IMR-90 (cell line): ENCODE measurements around the gene TNS2. TPM values are rescaled to one million over a fixed set of nuclear protein-coding genes. Genes with fewer than 3 reads are reported as not detected.

Experiments used
- ATAC-seq: fragments of 200-7000 bp; cut with Tn5 transposase; 2 replicates; pipeline ENCODE4 v1.9.1; 2020; ENCODE audit warnings: low read depth, mild to moderate bottlenecking, moderate library complexity
- BruUV-seq: library from RNA; stranded (reverse); fragments of 400-500 nt; replicated peaks from 2 replicates; lab custom pipeline; 2021; lab: Mats Ljungman, UMichigan
- CTCF ChIA-PET: fragments of 300-600 bp; formaldehyde crosslinking; extraction: SDS; loops from one replicate; lab custom pipeline; 2021; ENCODE audit warnings: antibody characterized with exemption; lab: Yijun Ruan, JAX
- POLR2A ChIA-PET: fragments of 300-600 bp; sonication (Branson Sonifier 250); formaldehyde crosslinking; loops from one replicate; lab custom pipeline; 2022; ENCODE audit warnings: antibody characterized with exemption; ENCODE audit not compliant: unreplicated experiment; lab: Charles Lee
- DNase-seq: peaks from one replicate; pipeline ENCODE4 v3.0.0; 2013
- H2AFZ ChIP-seq: replicated peaks from 2 replicates; pipeline ENCODE3; 2013; ENCODE audit warnings: low read length, mild to moderate bottlenecking; ENCODE audit not compliant: poor library complexity
- H2AK5ac ChIP-seq: 2 replicates; pipeline ENCODE4 v1.6.1; 2013; ENCODE audit warnings: low read depth, low read length, inconsistent platforms
- H2AK9ac ChIP-seq: replicated peaks from 2 replicates; pipeline ENCODE3; 2013; ENCODE audit warnings: mild to moderate bottlenecking, low read depth, low read length, moderate library complexity; ENCODE audit not compliant: poor library complexity
- H2BK120ac ChIP-seq: 2 replicates; pipeline ENCODE4 v1.6.1; 2013; ENCODE audit warnings: low read depth, low read length, inconsistent platforms
- H2BK15ac ChIP-seq: 3 replicates; pipeline ENCODE4 v1.6.1; 2013; ENCODE audit warnings: low read depth, low read length, inconsistent platforms
- H2BK20ac ChIP-seq: 2 replicates; pipeline ENCODE4 v1.6.1; 2013; ENCODE audit warnings: low read depth, mild to moderate bottlenecking, inconsistent platforms, low read length, moderate library complexity
- H2BK5ac ChIP-seq: 2 replicates; pipeline ENCODE4 v1.6.1; 2013; ENCODE audit warnings: mild to moderate bottlenecking, low read depth, low read length, inconsistent platforms; ENCODE audit not compliant: poor library complexity, severe bottlenecking
- H3K14ac ChIP-seq: replicated peaks from 2 replicates; pipeline ENCODE4 v1.6.1; 2013; ENCODE audit warnings: low read depth, low read length, inconsistent platforms
- H3K18ac ChIP-seq: 2 replicates; pipeline ENCODE4 v1.6.1; 2013; ENCODE audit warnings: low read depth, low read length, control low read depth
- H3K23ac ChIP-seq: 2 replicates; pipeline ENCODE4 v1.6.1; 2013; ENCODE audit warnings: low read depth, low read length, inconsistent platforms
- H3K27ac ChIP-seq: 2 replicates; pipeline ENCODE4 v1.5.1; 2013; ENCODE audit warnings: mild to moderate bottlenecking, control low read depth, low read length; ENCODE audit not compliant: insufficient read depth
- H3K27me3 ChIP-seq: 2 replicates; pipeline ENCODE4 v1.6.1; 2013; ENCODE audit warnings: low read length; ENCODE audit not compliant: control insufficient read depth, insufficient read depth
- H3K36me3 ChIP-seq: 2 replicates; pipeline ENCODE4 v1.6.1; 2013; ENCODE audit warnings: low read length, mixed read lengths; ENCODE audit not compliant: control insufficient read depth, insufficient read depth
- H3K4ac ChIP-seq: 2 replicates; pipeline ENCODE4 v1.6.1; 2013; ENCODE audit warnings: low read depth, low read length, inconsistent platforms
- H3K4me1 ChIP-seq: 2 replicates; pipeline ENCODE4 v1.6.1; 2013; ENCODE audit warnings: low read length, mixed read lengths; ENCODE audit not compliant: control insufficient read depth, insufficient read depth
- H3K4me2 ChIP-seq: 2 replicates; pipeline ENCODE4 v1.6.1; 2013; ENCODE audit warnings: low read depth, mild to moderate bottlenecking, control low read depth, low read length, moderate library complexity
- H3K4me3 ChIP-seq: 2 replicates; pipeline ENCODE4 v1.5.1; 2013; ENCODE audit warnings: low read depth, mild to moderate bottlenecking, control low read depth, low read length, moderate library complexity; ENCODE audit not compliant: insufficient read depth
- H3K56ac ChIP-seq: 2 replicates; pipeline ENCODE4 v1.6.1; 2013; ENCODE audit warnings: low read length, inconsistent platforms; ENCODE audit not compliant: insufficient read depth; ENCODE audit errors: extremely low read depth
- H3K79me1 ChIP-seq, 2 experiments: 2 replicates each; pipeline ENCODE4 v1.6.1; 2013; ENCODE audit warnings: low read length in 2 of 2, inconsistent platforms in 1 of 2, low read depth in 1 of 2
- H3K9ac ChIP-seq: 2 replicates; pipeline ENCODE4 v1.6.1; 2013; ENCODE audit warnings: low read depth, low read length, control low read depth
- H3K9me1 ChIP-seq: 2 replicates; pipeline ENCODE4 v1.6.1; 2013; ENCODE audit warnings: low read length, inconsistent platforms; ENCODE audit not compliant: insufficient read depth
- H3K9me3 ChIP-seq: 2 replicates; pipeline ENCODE4 v1.6.1; 2013; ENCODE audit warnings: low read length; ENCODE audit not compliant: control insufficient read depth, insufficient read depth
- H4K20me1 ChIP-seq: 2 replicates; pipeline ENCODE4 v1.6.1; 2013; ENCODE audit warnings: low read length, inconsistent platforms; ENCODE audit not compliant: insufficient read depth
- H4K5ac ChIP-seq: 2 replicates; pipeline ENCODE4 v1.6.1; 2013; ENCODE audit warnings: mild to moderate bottlenecking, low read depth, low read length, control low read depth
- H4K8ac ChIP-seq, 2 experiments: 2 replicates each; pipeline ENCODE4 v1.6.1; 2013; ENCODE audit warnings: low read depth in 2 of 2, low read length in 2 of 2, control low read depth in 1 of 2, inconsistent platforms in 1 of 2
- H4K91ac ChIP-seq: 2 replicates; pipeline ENCODE4 v1.6.1; 2013; ENCODE audit warnings: low read depth, low read length, inconsistent platforms; ENCODE audit not compliant: insufficient read depth
- BHLHE40 ChIP-seq: fragments of 150-350 bp; IDR thresholded peaks from 2 replicates; pipeline ENCODE4 v1.6.1; 2016; ENCODE audit warnings: mild to moderate bottlenecking, low read depth, low read length
- CEBPB ChIP-seq: IDR thresholded peaks from 2 replicates; pipeline ENCODE4 v1.6.1; 2012; ENCODE audit warnings: low read depth, low read length, improper control_type of control experiment
- CHD1 ChIP-seq: IDR thresholded peaks from 2 replicates; pipeline ENCODE4 v1.6.1; 2012; ENCODE audit warnings: low read depth, low read length, improper control_type of control experiment
- CTCF ChIP-seq: conservative IDR thresholded peaks from 2 replicates; pipeline ENCODE4 v1.5.1; 2012; ENCODE audit warnings: mild to moderate bottlenecking, low read depth, low read length, improper control_type of control experiment
- ELK1 ChIP-seq: fragments of 150-350 bp; IDR thresholded peaks from 2 replicates; pipeline ENCODE4 v1.6.1; 2016; ENCODE audit warnings: low read depth, mild to moderate bottlenecking, low read length, moderate library complexity, borderline replicate concordance
- FOS ChIP-seq: fragments of 150-350 bp; IDR thresholded peaks from 2 replicates; pipeline ENCODE4 v1.6.1; 2016; ENCODE audit warnings: low read depth, low read length
- MAFK ChIP-seq: IDR thresholded peaks from 2 replicates; pipeline ENCODE4 v1.6.1; 2012; ENCODE audit warnings: low read depth, low read length, improper control_type of control experiment
- MAZ ChIP-seq: IDR thresholded peaks from 2 replicates; pipeline ENCODE4 v1.6.1; 2012; ENCODE audit warnings: low read depth, mild to moderate bottlenecking, low read length, improper control_type of control experiment, moderate library complexity, borderline replicate concordance
- MXI1 ChIP-seq: IDR thresholded peaks from 2 replicates; pipeline ENCODE4 v1.6.1; 2012; ENCODE audit warnings: low read depth, mild to moderate bottlenecking, low read length, moderate library complexity, borderline replicate concordance
- NFE2L2 ChIP-seq: fragments of 150-350 bp; IDR thresholded peaks from 2 replicates; pipeline ENCODE4 v1.6.1; 2016; ENCODE audit warnings: low read depth, mild to moderate bottlenecking, low read length
- POLR2A ChIP-seq: IDR thresholded peaks from 2 replicates; pipeline ENCODE4 v1.6.1; 2012; ENCODE audit warnings: mild to moderate bottlenecking, low read depth, low read length
- RAD21 ChIP-seq: IDR thresholded peaks from 2 replicates; pipeline ENCODE4 v1.6.1; 2012; ENCODE audit warnings: low read length, improper control_type of control experiment
- RCOR1 ChIP-seq: IDR thresholded peaks from 2 replicates; pipeline ENCODE4 v1.6.1; 2012; ENCODE audit warnings: mild to moderate bottlenecking, low read length, improper control_type of control experiment; ENCODE audit not compliant: insufficient replicate concordance
- RFX5 ChIP-seq: IDR thresholded peaks from 2 replicates; pipeline ENCODE4 v1.8.0; 2012; ENCODE audit warnings: low read depth, mild to moderate bottlenecking, low read length, moderate library complexity
- SMC3 ChIP-seq: fragments of 150-350 bp; IDR thresholded peaks from 2 replicates; pipeline ENCODE4 v1.6.1; 2016; ENCODE audit warnings: low read depth, mild to moderate bottlenecking, antibody characterized with exemption, low read length, moderate library complexity
- USF2 ChIP-seq: fragments of 150-350 bp; IDR thresholded peaks from 2 replicates; pipeline ENCODE4 v1.6.1; 2017; ENCODE audit warnings: mild to moderate bottlenecking, antibody characterized with exemption, low read length, low read depth
- WGBS, 2 experiments: methylation state at CpG; one replicate each; pipeline versions ENCODE4 v1.1.5 to v1.1.7; 2013; ENCODE audit warnings: missing lambda C conversion rate in 2 of 2; ENCODE audit not compliant: insufficient read length in 1 of 2; ENCODE audit errors: extremely low coverage in 2 of 2; 5-methylcytosine and 5-hydroxymethylcytosine counted together
- dilution Hi-C: fragments of 300-500 bp; cut with HindIII; formaldehyde crosslinking; loops from one replicate; pipeline ENCODE4 v1.14.3; 2018; ENCODE audit warnings: low sequenced_read_pairs; ENCODE audit not compliant: unreplicated experiment
- in situ Hi-C: fragments of 300-500 bp; cut with MboI; formaldehyde crosslinking; loops from 3 replicates; pipeline ENCODE4 v1.14.3; 2019; ENCODE audit warnings: low sequenced_read_pairs, inconsistent platforms, mixed read lengths
- intact Hi-C: fragments of 100-400 bp; cut with micrococcal nuclease; formaldehyde crosslinking; loops from 2 replicates; pipeline ENCODE4 v1.10.0; 2022
- polyA plus RNA-seq, 3 experiments: library from polyadenylated mRNA; depleted of rRNA; stranded (reverse); fragments of >200 nt; gene quantifications; 2 replicates each; pipeline ENCODE4 v1.2.3, GENCODE V29; 2012; ENCODE audit warnings: low replicate concordance in 1 of 3
- total RNA-seq: library from RNA; depleted of rRNA; stranded (reverse); fragments of >200 nt; gene quantifications from 2 replicates; pipeline ENCODE4 v1.2.3, GENCODE V29; 2012

Gene TNS2
- total and polyA plus RNA-seq, 2 of the 4 experiments (the other 2 are of a cell fraction): 10.4 to 67.2 TPM

- DNase-seq: no peak
- no peak overlapping the region for H3K23ac ChIP-seq
- no peak overlapping the region for H4K5ac ChIP-seq
- no peaks in the 10 kb centered on the region for H3K9me1 ChIP-seq
- no peak overlapping the region for H3K4me2 ChIP-seq
- dilution Hi-C loops: no loop called here
- H3K9me3 ChIP-seq: no peaks in the 10 kb centered on the region
- H3K4me1 ChIP-seq: peaks cover 7% of the 10 kb centered on the region
- BruUV-seq: no TSS peak
- H2BK5ac ChIP-seq: no peak overlapping the region
- H4K91ac ChIP-seq: no peak overlapping the region; the same call in 1 of the 2 replicates
- WGBS, 2 experiments: no CpG with 5 or more reads among the region's 3 CpGs
- no peaks in the 10 kb centered on the region for H4K20me1 ChIP-seq
- no peak overlapping the region for H2AFZ ChIP-seq
- no peak overlapping the region for H3K4me3 ChIP-seq
- ChIA-PET POLR2A (no interaction called here), CTCF (interaction anchor here (0.7 to 3.7 kb wide), 2 partner anchors 38 to 110 kb away, joined by 8 to 21 read pairs; no protein-coding TSS in a partner anchor)
- in situ Hi-C loops: no loop called here
- H2AK9ac ChIP-seq: no peak overlapping the region
- no peak overlapping the region for H2BK120ac ChIP-seq
- no peak overlapping the region for H3K14ac ChIP-seq
- no peak overlapping the region for H3K18ac ChIP-seq
- TF ChIP-seq SMC3: no peak
- no peak for TF ChIP-seq ELK1
- TF ChIP-seq NFE2L2: no peak
- no peak for TF ChIP-seq USF2
- TF ChIP-seq BHLHE40: no peak
- TF ChIP-seq CEBPB: no peak
- no peak for TF ChIP-seq MAFK
- no peak for TF ChIP-seq CTCF
- no peak for TF ChIP-seq CHD1
- TF ChIP-seq POLR2A: no peak
- no peak for TF ChIP-seq RCOR1
- no peak for TF ChIP-seq MAZ
- no peak for TF ChIP-seq MXI1
- TF ChIP-seq RFX5: no peak
- TF ChIP-seq RAD21: no peak
- no peak for TF ChIP-seq FOS
- H3K36me3 ChIP-seq: peaks cover 7% of the 10 kb centered on the region; the same call in 1 of the 2 replicates
- no peak overlapping the region for H3K56ac ChIP-seq
- peak overlapping the region in 1 of 2 experiments; percentile 37; a peak in 1 of 4 replicates for H4K8ac ChIP-seq
- peaks cover 0 to 8% of the 10 kb centered on the region in 2 experiments; a peak in 1 of 4 replicates for H3K79me1 ChIP-seq
- no peak overlapping the region for H3K9ac ChIP-seq
- H3K4ac ChIP-seq: no peak overlapping the region
- H3K27me3 ChIP-seq: no peaks in the 10 kb centered on the region
- H2BK15ac ChIP-seq: no peak overlapping the region
- intact Hi-C loops: no loop called here
- H2BK20ac ChIP-seq: no peak overlapping the region
- peak overlapping the region; percentile 49; the same call in 1 of the 2 replicates for H2AK5ac ChIP-seq
- no peak for ATAC-seq
- H3K27ac ChIP-seq: no peak overlapping the region
Measured at GRCh38 chr12:53103860-53104305, 54.0 kb downstream of the TNS2 start.
